GM12875 (cell line): Measurements from ENCODE around the gene SYCP2.

Experiments
- H3K4me3 ChIP-seq: one replicate; pipeline ENCODE4 v1.5.1; 2011; ENCODE audit warnings: low read depth, low read length, control low read depth
- TF ChIP-seq, protein P1 (sequence below): IDR thresholded peaks from 2 replicates; pipeline ENCODE4 v1.5.1; 2011; ENCODE audit warnings: low read depth, mild to moderate bottlenecking, control low read depth, inconsistent platforms, low read length, moderate library complexity, borderline replicate concordance; ENCODE audit not compliant: insufficient read depth

The SYCP2 gene

GRCh38 chr20:59822291-59823029 is 111.0 kb downstream of the SYCP2 start:
- no peak overlapping the region for H3K4me3 ChIP-seq
- TF ChIP-seq, protein P1, sequence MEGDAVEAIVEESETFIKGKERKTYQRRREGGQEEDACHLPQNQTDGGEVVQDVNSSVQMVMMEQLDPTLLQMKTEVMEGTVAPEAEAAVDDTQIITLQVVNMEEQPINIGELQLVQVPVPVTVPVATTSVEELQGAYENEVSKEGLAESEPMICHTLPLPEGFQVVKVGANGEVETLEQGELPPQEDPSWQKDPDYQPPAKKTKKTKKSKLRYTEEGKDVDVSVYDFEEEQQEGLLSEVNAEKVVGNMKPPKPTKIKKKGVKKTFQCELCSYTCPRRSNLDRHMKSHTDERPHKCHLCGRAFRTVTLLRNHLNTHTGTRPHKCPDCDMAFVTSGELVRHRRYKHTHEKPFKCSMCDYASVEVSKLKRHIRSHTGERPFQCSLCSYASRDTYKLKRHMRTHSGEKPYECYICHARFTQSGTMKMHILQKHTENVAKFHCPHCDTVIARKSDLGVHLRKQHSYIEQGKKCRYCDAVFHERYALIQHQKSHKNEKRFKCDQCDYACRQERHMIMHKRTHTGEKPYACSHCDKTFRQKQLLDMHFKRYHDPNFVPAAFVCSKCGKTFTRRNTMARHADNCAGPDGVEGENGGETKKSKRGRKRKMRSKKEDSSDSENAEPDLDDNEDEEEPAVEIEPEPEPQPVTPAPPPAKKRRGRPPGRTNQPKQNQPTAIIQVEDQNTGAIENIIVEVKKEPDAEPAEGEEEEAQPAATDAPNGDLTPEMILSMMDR: no peak

DNA sequence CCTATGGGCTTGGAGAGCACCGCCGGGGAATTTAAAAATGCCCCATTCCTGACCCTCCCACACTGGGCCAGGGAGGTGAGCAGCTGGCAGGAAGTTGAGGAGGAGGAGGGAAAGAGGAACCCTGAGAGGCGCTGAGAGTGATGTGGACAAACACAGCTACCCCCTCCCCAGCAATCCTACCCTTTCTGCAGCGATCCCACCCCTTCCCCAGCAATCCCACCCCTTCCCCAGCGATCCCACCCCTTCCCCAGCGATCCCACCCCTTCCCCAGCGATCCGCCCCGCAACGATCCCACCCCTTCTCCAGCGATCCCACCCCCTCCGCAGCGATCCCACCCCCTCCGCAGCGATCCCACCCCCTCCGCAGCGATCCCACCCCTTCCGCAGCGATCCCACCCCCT is 111.6 kb downstream of the SYCP2 start:
- TF ChIP-seq, protein P1: no peak

GRCh38 chr20:59821201-59821600 is 112.2 kb downstream of the SYCP2 start:
- H3K4me3 ChIP-seq: no peak overlapping the region
- TF ChIP-seq, protein P1: no peak

More for the DNA sequence above, 111.6 kb downstream of the SYCP2 start:
- no peak overlapping the region for H3K4me3 ChIP-seq

DNA sequence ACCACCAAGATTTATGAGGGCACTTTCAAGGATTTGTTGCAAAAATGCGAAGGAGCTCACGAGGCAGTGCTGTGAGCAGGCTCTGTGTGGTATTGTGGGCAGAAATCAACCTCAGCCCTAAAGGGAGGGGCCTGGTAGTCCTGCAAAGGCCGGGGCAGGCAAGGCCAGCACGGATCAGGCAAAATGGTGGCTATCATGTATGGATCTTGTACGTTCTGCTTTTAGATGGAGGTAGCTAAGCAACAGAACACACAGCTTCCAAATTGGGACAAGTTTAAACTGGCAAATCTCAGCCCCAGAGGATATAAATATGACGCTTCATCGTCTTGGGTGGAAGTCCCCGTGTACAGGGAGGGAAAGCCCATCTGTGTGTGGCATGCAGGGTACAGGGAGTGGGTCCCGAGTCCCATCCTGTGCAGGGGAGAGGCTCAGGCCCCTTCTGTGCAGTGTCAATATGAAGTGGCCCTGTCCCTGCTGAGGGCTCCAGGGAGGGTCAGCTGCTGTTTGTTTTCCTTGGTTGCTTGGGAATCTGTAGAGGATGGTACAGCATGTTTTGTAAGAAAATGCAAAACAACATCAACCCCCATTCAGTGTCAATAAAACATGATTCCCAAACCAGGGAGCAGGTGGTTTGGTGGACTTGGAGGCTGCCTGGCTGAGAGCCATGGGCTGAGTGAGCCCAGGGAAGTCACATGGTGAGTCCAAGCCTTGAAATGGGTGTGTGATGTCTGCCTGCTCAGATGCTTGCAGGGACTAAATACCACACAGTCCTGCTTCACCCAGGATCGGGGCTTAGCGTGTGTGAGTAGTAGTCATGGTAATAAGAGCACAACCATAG is 113.0 kb downstream of the SYCP2 start:
- TF ChIP-seq, protein P1: no peak
- no peak overlapping the region for H3K4me3 ChIP-seq

DNA sequence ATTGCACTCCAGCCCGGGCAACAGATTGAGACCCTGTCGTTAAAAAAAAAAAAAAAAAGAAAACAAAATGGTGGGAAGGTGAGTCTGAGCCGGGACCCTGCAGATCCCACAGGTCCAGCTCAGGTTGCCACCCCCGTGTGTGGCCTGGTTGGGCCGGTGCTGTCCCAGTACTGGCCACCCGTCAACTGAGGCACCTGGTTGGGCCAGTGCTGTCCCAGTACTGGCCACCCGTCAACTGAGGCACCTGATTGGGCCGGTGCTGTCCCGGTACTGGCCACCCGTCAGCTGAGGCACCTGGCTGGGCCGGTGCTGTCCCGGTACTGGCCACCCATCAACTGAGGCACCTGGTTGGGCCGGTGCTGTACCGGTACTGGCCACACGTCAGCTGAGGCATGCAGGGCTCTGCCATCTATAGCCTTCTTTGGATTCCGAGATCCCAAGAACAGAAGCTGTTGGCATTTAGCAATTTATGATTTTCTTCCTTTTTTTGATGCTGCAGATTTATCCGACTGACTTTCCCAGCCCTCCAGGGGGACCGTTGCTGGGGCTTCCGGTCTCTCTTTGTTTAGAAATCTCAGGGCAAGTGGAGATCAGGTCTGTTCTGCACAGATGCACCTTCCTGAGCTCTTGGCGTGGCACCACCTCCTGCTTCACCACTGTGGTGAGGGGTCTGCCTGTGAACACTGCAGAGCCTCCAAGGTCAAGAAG is 113.8 kb downstream of the SYCP2 start:
- TF ChIP-seq, protein P1: no peak

DNA sequence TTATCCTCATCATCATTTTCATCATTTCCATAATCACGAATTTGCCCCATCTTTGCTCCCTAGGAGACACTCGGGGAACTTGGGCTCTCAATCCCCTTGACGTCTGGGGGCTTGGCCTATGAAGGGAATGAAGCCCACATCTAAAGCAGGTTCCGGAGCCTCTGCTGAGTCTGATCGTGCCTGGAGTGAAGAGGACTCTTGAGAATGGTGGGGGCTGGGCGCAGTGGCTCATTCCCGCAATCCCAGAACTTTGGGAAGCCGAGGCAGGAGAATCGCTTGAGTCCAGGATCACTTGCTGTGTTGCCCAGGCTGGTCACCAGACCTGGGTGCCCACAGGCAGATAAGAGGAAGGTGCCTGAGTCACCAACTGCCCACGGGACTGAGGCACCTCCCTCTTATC is 114.5 kb downstream of the SYCP2 start:
- TF ChIP-seq, protein P1: no peak
- H3K4me3 ChIP-seq: no peak overlapping the region

More for the DNA sequence above, 113.8 kb downstream of the SYCP2 start:
- no peak overlapping the region for H3K4me3 ChIP-seq
